ENCODE data around the gene NKTR. TPM values are rescaled to one million over a fixed set of nuclear protein-coding genes. Genes with fewer than 3 reads are reported as not detected.

Gene NKTR
- total RNA-seq, 1 experiment from 2014 or later: 70.5 TPM

GRCh38 chr3:42658771-42659390 lies 58.4 kb downstream of the NKTR start:
- Histone ChIP-seq H3K4me3 (no peak overlapping the region), H2AFZ (no peak overlapping the region), H3K4me2 (no peak overlapping the region), H3K36me3 (ENCODE audit: low read depth) (no peaks in the 10 kb centered on the region), H4K20me1 (ENCODE audit: insufficient read depth) (no peaks in the 10 kb centered on the region), H3K9me3 (ENCODE audit: insufficient read depth, low read depth) (no peaks in the 10 kb centered on the region), H3K79me2 (ENCODE audit: low read depth) (no peaks in the 10 kb centered on the region), H3K9me2 (ENCODE audit: insufficient read depth) (no peaks in the 10 kb centered on the region), H3K27me3 (ENCODE audit: insufficient read depth, low read depth) (no peaks in the 10 kb centered on the region), H3F3A (ENCODE audit: insufficient read depth, low read depth) (no peaks in the 10 kb centered on the region), H3K4me1 (replicated peaks; ENCODE audit: insufficient read depth) (no peaks in the 10 kb centered on the region), H3K27ac (no peak overlapping the region)
- BruUV-seq (replicated peaks): no TSS peak
- TF ChIP-seq EZH2 (IDR thresholded peaks at IDR 0.05; ENCODE audit: low read depth): no peak
- TF ChIP-seq, protein P1, sequence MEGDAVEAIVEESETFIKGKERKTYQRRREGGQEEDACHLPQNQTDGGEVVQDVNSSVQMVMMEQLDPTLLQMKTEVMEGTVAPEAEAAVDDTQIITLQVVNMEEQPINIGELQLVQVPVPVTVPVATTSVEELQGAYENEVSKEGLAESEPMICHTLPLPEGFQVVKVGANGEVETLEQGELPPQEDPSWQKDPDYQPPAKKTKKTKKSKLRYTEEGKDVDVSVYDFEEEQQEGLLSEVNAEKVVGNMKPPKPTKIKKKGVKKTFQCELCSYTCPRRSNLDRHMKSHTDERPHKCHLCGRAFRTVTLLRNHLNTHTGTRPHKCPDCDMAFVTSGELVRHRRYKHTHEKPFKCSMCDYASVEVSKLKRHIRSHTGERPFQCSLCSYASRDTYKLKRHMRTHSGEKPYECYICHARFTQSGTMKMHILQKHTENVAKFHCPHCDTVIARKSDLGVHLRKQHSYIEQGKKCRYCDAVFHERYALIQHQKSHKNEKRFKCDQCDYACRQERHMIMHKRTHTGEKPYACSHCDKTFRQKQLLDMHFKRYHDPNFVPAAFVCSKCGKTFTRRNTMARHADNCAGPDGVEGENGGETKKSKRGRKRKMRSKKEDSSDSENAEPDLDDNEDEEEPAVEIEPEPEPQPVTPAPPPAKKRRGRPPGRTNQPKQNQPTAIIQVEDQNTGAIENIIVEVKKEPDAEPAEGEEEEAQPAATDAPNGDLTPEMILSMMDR (conservative IDR thresholded peaks at IDR 0.05): no peak
- no peak for DNase-seq
- intact Hi-C loops (cut with micrococcal nuclease; ENCODE audit: unreplicated experiment): no loop called here
- CTCF ChIA-PET: no interaction called here
- POLR2A ChIA-PET (ENCODE audit: unreplicated experiment): no interaction called here

GRCh38 chr3:42659451-42660130 lies 59.1 kb downstream of the NKTR start:
- no peaks in the 10 kb centered on the region for H3K9me2 ChIP-seq (ENCODE audit: insufficient read depth)
- H3K4me3 ChIP-seq: no peak overlapping the region
- no peaks in the 10 kb centered on the region for H3F3A ChIP-seq (ENCODE audit: insufficient read depth, low read depth)
- H3K4me2 ChIP-seq: no peak overlapping the region
- H3K27ac ChIP-seq: no peak overlapping the region
- TF ChIP-seq, protein P1 (conservative IDR thresholded peaks at IDR 0.05): no peak
- no peak for TF ChIP-seq EZH2 (IDR thresholded peaks at IDR 0.05; ENCODE audit: low read depth)
- no TSS peak for BruUV-seq (replicated peaks)
- DNase-seq: no peak
- no peaks in the 10 kb centered on the region for H3K9me3 ChIP-seq (ENCODE audit: insufficient read depth, low read depth)
- H3K36me3 ChIP-seq (ENCODE audit: low read depth): no peaks in the 10 kb centered on the region
- intact Hi-C loops (cut with micrococcal nuclease; ENCODE audit: unreplicated experiment): no loop called here
- H2AFZ ChIP-seq: no peak overlapping the region
- no peaks in the 10 kb centered on the region for H3K4me1 ChIP-seq (replicated peaks; ENCODE audit: insufficient read depth)
- no peaks in the 10 kb centered on the region for H3K27me3 ChIP-seq (ENCODE audit: insufficient read depth, low read depth)
- H4K20me1 ChIP-seq (ENCODE audit: insufficient read depth): no peaks in the 10 kb centered on the region
- ChIA-PET CTCF (no interaction called here), POLR2A (ENCODE audit: unreplicated experiment) (no interaction called here)
- H3K79me2 ChIP-seq (ENCODE audit: low read depth): no peaks in the 10 kb centered on the region

DNA sequence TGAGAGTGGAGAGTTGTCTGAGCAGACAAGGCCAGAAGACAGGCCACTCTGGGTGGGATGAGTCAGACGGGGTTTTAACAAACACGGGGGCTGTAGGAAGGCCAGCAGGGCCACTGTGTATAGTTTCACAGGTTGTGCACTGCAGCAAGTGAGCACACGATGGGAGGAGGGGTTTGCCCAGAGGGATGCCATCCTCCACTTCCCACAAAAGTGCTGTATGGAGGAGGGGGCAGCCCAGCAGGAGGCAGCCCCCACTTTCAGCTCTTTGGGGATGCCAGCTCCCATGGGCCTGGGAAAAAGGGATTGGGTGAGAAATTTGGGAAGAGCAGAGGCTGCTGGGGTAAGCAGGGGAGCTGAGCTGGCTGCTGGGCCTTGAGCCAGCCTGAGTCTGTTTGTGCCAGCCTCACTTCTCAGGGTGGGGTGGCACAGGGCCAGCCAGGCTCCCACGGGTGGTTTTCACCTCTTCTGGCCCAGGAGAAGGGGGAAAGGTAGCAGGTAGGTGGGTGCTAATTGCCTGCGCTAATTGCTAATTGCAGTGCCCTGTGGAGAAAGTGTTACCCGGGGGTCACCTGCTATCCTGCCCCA lies 59.7 kb downstream of the NKTR start:
- no peak overlapping the region for H3K4me2 ChIP-seq
- BruUV-seq (replicated peaks): no TSS peak
- H3K27ac ChIP-seq: no peak overlapping the region
- no peaks in the 10 kb centered on the region for H3K9me3 ChIP-seq (ENCODE audit: insufficient read depth, low read depth)
- no peaks in the 10 kb centered on the region for H3F3A ChIP-seq (ENCODE audit: insufficient read depth, low read depth)
- H3K9me2 ChIP-seq (ENCODE audit: insufficient read depth): no peaks in the 10 kb centered on the region
- H3K27me3 ChIP-seq (ENCODE audit: insufficient read depth, low read depth): no peaks in the 10 kb centered on the region
- DNase-seq: no peak
- POLR2A ChIA-PET (ENCODE audit: unreplicated experiment): no interaction called here
- no peaks in the 10 kb centered on the region for H3K79me2 ChIP-seq (ENCODE audit: low read depth)
- H3K4me3 ChIP-seq: no peak overlapping the region
- no peaks in the 10 kb centered on the region for H3K4me1 ChIP-seq (replicated peaks; ENCODE audit: insufficient read depth)
- H4K20me1 ChIP-seq (ENCODE audit: insufficient read depth): no peaks in the 10 kb centered on the region
- intact Hi-C loops (cut with micrococcal nuclease; ENCODE audit: unreplicated experiment): no loop called here
- H3K36me3 ChIP-seq (ENCODE audit: low read depth): no peaks in the 10 kb centered on the region
- CTCF ChIA-PET: no interaction called here
- H2AFZ ChIP-seq: no peak overlapping the region
- TF ChIP-seq, protein P1 (conservative IDR thresholded peaks at IDR 0.05): no peak
- no peak for TF ChIP-seq EZH2 (IDR thresholded peaks at IDR 0.05; ENCODE audit: low read depth)
